Effector memory CD4-positive, alpha-beta T cell (primary cell): ENCODE data around the gene GPR150.
A peak's percentile ranks its signal among the peaks of the same experiment; 100 is the strongest.

ENCODE experiments used
- DNase-seq, 3 donors: peaks; one replicate each; pipeline ENCODE4 v3.0.0-alpha.2; 2020
- H3K27ac ChIP-seq: 2 replicates; pipeline ENCODE4 v1.7.0; 2013; ENCODE audit warnings: mild to moderate bottlenecking, low read length, moderate library complexity; ENCODE audit not compliant: insufficient read depth, poor library complexity, severe bottlenecking
- H3K27me3 ChIP-seq: replicated peaks from 2 replicates; pipeline ENCODE4 v1.7.0; 2013; ENCODE audit warnings: mild to moderate bottlenecking, low read length; ENCODE audit not compliant: insufficient read depth, control insufficient read depth, poor library complexity, severe bottlenecking
- H3K36me3 ChIP-seq: 2 replicates; pipeline ENCODE4 v1.7.0; 2013; ENCODE audit warnings: mild to moderate bottlenecking, low read length, moderate library complexity; ENCODE audit not compliant: control insufficient read depth, insufficient read depth
- H3K4me1 ChIP-seq: 2 replicates; pipeline ENCODE4 v1.7.0; 2013; ENCODE audit warnings: low read length, mild to moderate bottlenecking; ENCODE audit not compliant: control insufficient read depth, insufficient read depth, poor library complexity, severe bottlenecking
- H3K4me3 ChIP-seq: 2 replicates; pipeline ENCODE4 v1.7.0; 2013; ENCODE audit warnings: low read length, low read depth, mild to moderate bottlenecking; ENCODE audit not compliant: insufficient read depth, poor library complexity, severe bottlenecking
- H3K9me3 ChIP-seq: 2 replicates; pipeline ENCODE4 v1.7.0; 2013; ENCODE audit warnings: mild to moderate bottlenecking, low read length, moderate library complexity; ENCODE audit not compliant: control insufficient read depth

GPR150 gene

DNA sequence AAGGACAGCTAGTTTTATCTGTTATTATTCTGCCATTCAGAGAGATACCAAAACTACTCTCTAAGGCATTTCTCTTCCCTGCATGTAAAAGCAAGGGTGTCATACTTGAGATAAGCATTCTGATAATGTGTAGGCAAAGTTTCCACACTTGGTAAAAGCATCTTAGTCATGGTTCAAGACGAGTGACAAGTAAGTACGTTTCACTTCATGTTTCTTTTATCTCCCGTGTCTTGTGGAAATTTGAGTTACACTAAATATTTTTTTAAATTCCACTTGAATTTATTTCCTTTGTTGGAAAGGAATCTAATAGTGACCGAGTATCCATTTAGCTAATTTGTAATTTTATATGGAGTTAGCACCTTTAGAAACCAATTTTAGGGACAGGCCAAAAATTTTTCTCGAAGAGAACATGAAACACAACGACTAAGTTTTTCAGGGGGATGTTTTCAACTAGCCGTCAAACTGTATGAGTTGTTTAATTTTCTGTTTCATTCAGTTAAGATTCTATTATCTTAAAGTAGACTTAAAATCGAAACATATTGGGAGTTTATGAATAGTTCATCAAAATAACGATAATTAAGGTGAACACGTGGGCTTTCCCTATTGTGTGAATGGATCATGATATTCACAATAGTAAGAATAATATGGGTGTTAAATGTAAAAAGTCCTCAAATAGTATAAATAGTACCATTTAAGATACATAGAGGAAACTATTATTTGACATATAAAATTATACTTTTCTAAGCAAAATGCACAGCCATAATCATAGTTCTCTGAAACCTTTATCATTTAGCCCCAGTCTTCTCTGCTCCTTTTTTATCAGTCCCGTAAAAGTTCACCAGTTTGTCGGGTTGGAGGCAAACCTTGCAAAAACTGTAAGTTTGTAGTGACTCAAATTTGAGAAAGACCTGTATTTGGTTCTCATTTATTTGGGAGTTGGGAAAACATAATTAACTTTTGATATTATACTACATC lies 28.3 kb downstream of the GPR150 start:
- Histone ChIP-seq H3K9me3 (no peaks in the 10 kb centered on the region), H3K36me3 (peaks cover 5% of the 10 kb centered on the region), H3K27me3 (no peaks in the 10 kb centered on the region), H3K27ac (no peak overlapping the region), H3K4me1 (peaks cover 5% of the 10 kb centered on the region), H3K4me3 (peak overlapping the region; percentile 3)
- DNase-seq: no peak

DNA sequence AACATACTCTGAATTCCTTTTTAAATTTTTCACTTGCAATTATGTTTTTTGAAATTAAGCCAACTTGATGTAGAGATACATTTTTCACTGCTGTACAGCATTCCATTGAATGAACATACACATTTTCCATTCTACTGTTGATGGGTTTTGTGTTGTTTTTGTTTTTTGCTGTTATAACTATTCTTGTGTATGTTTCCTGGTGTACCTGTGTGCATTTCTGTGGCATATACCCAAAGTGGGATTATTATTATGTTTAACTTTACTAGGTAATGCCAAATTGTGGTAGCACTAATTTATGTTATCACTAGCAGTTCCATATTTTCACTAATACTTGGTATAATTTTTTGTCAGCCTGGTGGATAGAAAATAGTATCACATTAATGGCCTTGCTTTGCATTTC lies 29.4 kb downstream of the GPR150 start:
- Histone ChIP-seq H3K4me3 (no peak overlapping the region), H3K9me3 (no peaks in the 10 kb centered on the region), H3K36me3 (peaks cover 5% of the 10 kb centered on the region), H3K27ac (no peak overlapping the region), H3K27me3 (no peaks in the 10 kb centered on the region), H3K4me1 (peaks cover 5% of the 10 kb centered on the region)
- DNase-seq: no peak

DNA sequence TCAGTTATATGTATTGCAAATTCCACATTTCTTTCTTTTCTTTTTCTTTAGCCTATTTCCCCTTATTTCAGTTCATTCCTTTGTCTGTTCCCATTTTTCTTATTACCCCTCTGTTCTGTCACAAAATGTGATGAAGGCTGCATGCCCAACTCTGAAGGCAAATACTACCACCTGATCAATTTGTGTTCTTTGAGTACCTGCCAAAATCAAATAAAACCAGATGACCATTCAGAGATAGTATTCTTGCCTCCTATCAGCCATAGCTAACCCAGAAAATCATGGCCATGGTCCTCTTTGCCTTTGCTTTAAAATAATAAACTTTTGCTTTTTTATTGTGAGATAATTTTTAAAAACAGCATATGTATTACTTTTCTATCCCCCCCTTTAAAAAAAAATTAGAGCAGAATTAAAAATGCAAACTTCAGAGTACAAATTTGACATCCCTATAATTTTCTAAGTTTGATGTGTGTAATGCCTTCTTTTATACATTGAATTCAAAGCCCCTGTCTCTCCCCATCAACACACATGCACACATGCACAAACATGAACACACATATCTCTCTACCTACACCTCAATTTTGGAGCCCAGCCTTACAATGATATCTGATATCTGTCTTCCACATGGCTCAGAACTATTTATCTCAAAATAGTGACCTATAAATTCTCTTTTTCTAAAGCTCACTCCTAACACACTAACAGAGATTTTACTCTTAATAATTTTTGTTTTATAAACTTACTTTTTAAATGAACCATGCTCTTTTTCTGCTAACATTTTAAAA lies 30.1 kb downstream of the GPR150 start:
- Histone ChIP-seq H3K27ac (no peak overlapping the region), H3K36me3 (peaks cover 5% of the 10 kb centered on the region), H3K9me3 (no peaks in the 10 kb centered on the region), H3K4me3 (no peak overlapping the region), H3K27me3 (no peaks in the 10 kb centered on the region), H3K4me1 (peaks cover 5% of the 10 kb centered on the region)
- no peak for DNase-seq

- Histone ChIP-seq H3K9me3 (no peaks in the 10 kb centered on the region), H3K4me3 (no peak overlapping the region), H3K27me3 (no peaks in the 10 kb centered on the region), H3K36me3 (peaks cover 9% of the 10 kb centered on the region), H3K4me1 (no peaks in the 10 kb centered on the region), H3K27ac (no peak overlapping the region)
- no peak for DNase-seq
Observed at GRCh38 chr5:95652849-95653248, 33.0 kb downstream of the GPR150 start.

DNA sequence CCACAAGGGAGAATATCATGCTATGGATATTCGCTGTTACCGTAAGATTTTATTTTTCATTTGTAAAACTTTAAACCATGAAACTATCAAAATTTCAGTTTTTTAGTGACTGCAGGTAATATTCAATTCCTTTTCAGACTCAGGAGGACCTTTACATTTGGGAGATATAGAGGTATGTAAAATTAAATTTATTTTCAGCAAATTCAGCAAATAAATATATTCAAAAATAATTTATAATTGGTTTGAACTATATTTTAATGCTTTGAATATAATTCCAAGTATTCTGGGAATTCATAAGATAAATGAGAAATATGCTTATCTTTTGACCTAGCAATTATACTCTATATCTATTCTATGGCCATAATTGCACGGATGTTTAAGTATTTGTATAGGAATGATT lies 34.3 kb downstream of the GPR150 start:
- Histone ChIP-seq H3K27me3 (no peaks in the 10 kb centered on the region), H3K36me3 (peaks cover 17% of the 10 kb centered on the region)

GRCh38 chr5:95655575-95655974 lies 35.7 kb downstream of the GPR150 start:
- H3K27me3 ChIP-seq: no peaks in the 10 kb centered on the region
- peaks cover 17% of the 10 kb centered on the region for H3K36me3 ChIP-seq
- no peak overlapping the region for H3K27ac ChIP-seq
- no peaks in the 10 kb centered on the region for H3K9me3 ChIP-seq
- DNase-seq: no peak
- H3K4me3 ChIP-seq: no peak overlapping the region
- no peaks in the 10 kb centered on the region for H3K4me1 ChIP-seq

More for the DNA sequence above, 34.3 kb downstream of the GPR150 start:
- H3K4me1 ChIP-seq: no peaks in the 10 kb centered on the region
- no peak for DNase-seq
- H3K4me3 ChIP-seq: no peak overlapping the region
- no peaks in the 10 kb centered on the region for H3K9me3 ChIP-seq
- no peak overlapping the region for H3K27ac ChIP-seq

DNA sequence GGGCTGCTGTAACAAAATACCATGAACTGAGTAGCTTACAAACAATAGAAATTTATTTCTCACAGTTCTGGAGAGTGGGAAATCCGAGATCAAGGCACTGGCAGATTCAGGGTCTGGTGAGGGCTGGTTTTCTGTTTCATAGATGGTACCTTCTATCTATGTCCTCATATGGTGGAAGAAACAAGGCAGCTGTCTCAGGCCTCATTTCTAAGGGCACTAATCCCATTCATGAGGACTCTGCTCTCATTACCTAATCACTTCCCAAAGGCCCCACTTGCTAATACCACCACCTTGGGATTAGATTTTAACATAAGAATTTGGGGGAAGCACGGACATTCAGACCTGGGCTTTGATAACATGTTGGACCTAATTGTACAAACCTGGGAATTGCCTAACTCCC lies 40.2 kb downstream of the GPR150 start:
- no peaks in the 10 kb centered on the region for H3K4me1 ChIP-seq
- no peaks in the 10 kb centered on the region for H3K9me3 ChIP-seq
- H3K36me3 ChIP-seq: peaks cover 12% of the 10 kb centered on the region
- no peak overlapping the region for H3K27ac ChIP-seq
- no peak overlapping the region for H3K4me3 ChIP-seq
- no peaks in the 10 kb centered on the region for H3K27me3 ChIP-seq
- DNase-seq: no peak

- Histone ChIP-seq H3K36me3 (peaks cover 7% of the 10 kb centered on the region), H3K27me3 (no peaks in the 10 kb centered on the region), H3K4me3 (no peak overlapping the region), H3K27ac (no peak overlapping the region), H3K9me3 (no peaks in the 10 kb centered on the region), H3K4me1 (no peaks in the 10 kb centered on the region)
- no peak for DNase-seq
Observed at GRCh38 chr5:95662946-95663345, 43.1 kb downstream of the GPR150 start.

DNA sequence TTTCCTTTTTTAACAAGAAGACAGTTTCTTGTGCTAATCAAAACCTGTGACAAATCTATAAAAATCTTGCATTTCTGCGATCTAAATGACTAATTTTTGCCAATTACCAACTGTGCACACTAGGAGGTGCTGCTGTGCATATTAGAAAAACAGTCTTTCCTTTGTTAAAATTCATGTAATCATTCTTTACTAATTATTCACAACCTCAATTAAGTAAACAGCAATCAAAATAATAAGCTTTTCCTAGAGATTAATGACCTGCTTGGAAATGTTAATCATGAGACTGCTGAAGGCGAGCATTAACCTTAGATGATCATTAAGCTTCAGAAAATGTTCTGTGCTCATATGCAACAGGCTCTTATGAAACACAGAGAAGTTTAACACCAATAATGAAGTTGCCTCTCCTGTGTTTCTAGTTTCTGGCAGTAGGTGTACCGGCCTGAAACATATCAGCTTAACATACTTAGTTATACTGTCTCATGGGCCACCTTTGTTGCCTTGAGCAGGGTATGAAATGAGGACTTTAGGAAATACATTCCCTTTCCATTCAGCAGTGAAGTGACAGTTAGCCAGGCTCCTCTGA lies 44.4 kb downstream of the GPR150 start:
- no peaks in the 10 kb centered on the region for H3K27me3 ChIP-seq
- DNase-seq: no peak
- H3K9me3 ChIP-seq: no peaks in the 10 kb centered on the region
- no peak overlapping the region for H3K4me3 ChIP-seq
- no peaks in the 10 kb centered on the region for H3K36me3 ChIP-seq
- no peaks in the 10 kb centered on the region for H3K4me1 ChIP-seq
- no peak overlapping the region for H3K27ac ChIP-seq
